Measurements from ENCODE around the gene LDLRAD3.

The LDLRAD3 gene

GRCh38 chr11:36002796-36003195 is 58.9 kb downstream of the LDLRAD3 start:
- H3K9me3 ChIP-seq (ENCODE audit: insufficient read depth, low read depth, low read length), result peaks cover 4% of the 10 kb centered on the region; the same call in 1 of the 2 replicates
- no peaks in the 10 kb centered on the region for H3K4me1 ChIP-seq (ENCODE audit: insufficient read depth, low read length, poor library complexity, severe bottlenecking)
- H3K9me2 ChIP-seq (replicated peaks; ENCODE audit: low read depth, low read length), result no peaks in the 10 kb centered on the region
- H3K4me2 ChIP-seq (ENCODE audit: low read depth, low read length, poor library complexity, severe bottlenecking), result no peak overlapping the region
- TF ChIP-seq EZH2phosphoT487 (IDR thresholded peaks at IDR 0.05; ENCODE audit: borderline replicate concordance), result no peak
- no peak for TF ChIP-seq CTCF (conservative IDR thresholded peaks at IDR 0.05; ENCODE audit: low read length)
- H4K20me1 ChIP-seq (ENCODE audit: insufficient read depth, low read length, poor library complexity, severe bottlenecking), result no peaks in the 10 kb centered on the region
- H3K36me3 ChIP-seq (ENCODE audit: insufficient read depth, low read length), result no peaks in the 10 kb centered on the region
- H3K4me3 ChIP-seq (ENCODE audit: low read length, poor library complexity, severe bottlenecking), result no peak overlapping the region
- H2AFZ ChIP-seq (ENCODE audit: low read length), result no peak overlapping the region
- H3K27me3 ChIP-seq (ENCODE audit: insufficient read depth, low read length, poor library complexity, severe bottlenecking), result no peaks in the 10 kb centered on the region
- H3K79me2 ChIP-seq (ENCODE audit: insufficient read depth, low read length), result no peaks in the 10 kb centered on the region
- H3K9ac ChIP-seq (ENCODE audit: low read depth, low read length, poor library complexity, severe bottlenecking), result no peak overlapping the region
- no peaks in the 10 kb centered on the region for H3F3A ChIP-seq (ENCODE audit: low read depth)

GRCh38 chr11:36006556-36006955 is 62.7 kb downstream of the LDLRAD3 start:
- H4K20me1 ChIP-seq (ENCODE audit: insufficient read depth, low read length, poor library complexity, severe bottlenecking), result no peaks in the 10 kb centered on the region
- H3K79me2 ChIP-seq (ENCODE audit: insufficient read depth, low read length), result no peaks in the 10 kb centered on the region
- H3K9ac ChIP-seq (ENCODE audit: low read depth, low read length, poor library complexity, severe bottlenecking), result no peak overlapping the region
- H3K27me3 ChIP-seq (ENCODE audit: insufficient read depth, low read length, poor library complexity, severe bottlenecking), result no peaks in the 10 kb centered on the region
- H3K36me3 ChIP-seq (ENCODE audit: insufficient read depth, low read length), result no peaks in the 10 kb centered on the region
- no peak for TF ChIP-seq CTCF (conservative IDR thresholded peaks at IDR 0.05; ENCODE audit: low read length)
- TF ChIP-seq EZH2phosphoT487 (IDR thresholded peaks at IDR 0.05; ENCODE audit: borderline replicate concordance), result no peak
- H3F3A ChIP-seq (ENCODE audit: low read depth), result no peaks in the 10 kb centered on the region
- H2AFZ ChIP-seq (ENCODE audit: low read length), result no peak overlapping the region
- H3K4me2 ChIP-seq (ENCODE audit: low read depth, low read length, poor library complexity, severe bottlenecking), result no peak overlapping the region
- no peak overlapping the region for H3K4me3 ChIP-seq (ENCODE audit: low read length, poor library complexity, severe bottlenecking)
- no peaks in the 10 kb centered on the region for H3K4me1 ChIP-seq (ENCODE audit: insufficient read depth, low read length, poor library complexity, severe bottlenecking)
- H3K9me2 ChIP-seq (replicated peaks; ENCODE audit: low read depth, low read length), result no peaks in the 10 kb centered on the region
- peaks cover 4% of the 10 kb centered on the region; the same call in 1 of the 2 replicates for H3K9me3 ChIP-seq (ENCODE audit: insufficient read depth, low read depth, low read length)

DNA sequence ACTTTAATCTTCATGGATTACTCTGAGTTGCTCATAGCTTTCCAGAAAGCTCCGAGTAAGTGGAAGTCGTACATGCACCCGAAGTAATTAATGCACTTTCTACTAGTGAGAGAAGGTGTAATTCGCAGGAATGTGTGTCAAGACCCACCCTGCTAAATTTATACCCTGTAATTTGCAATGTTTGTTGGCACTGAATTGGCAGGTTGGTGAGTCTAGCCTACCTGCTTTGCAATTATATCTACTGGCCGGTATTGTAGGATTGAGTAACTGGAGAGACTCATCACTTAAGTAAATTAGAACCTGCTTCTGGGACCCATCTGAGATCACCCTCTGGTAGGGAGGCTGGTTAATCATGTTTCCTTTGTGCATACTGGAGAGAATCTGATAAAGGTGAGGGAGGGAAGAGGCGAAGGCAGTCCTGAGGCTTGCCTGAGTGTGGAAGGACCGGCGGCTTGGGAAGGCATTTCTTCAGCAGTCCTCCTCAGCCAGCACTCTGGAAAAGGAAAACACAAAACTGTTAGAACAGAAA is 63.3 kb downstream of the LDLRAD3 start:
- Histone ChIP-seq H3K4me1 (ENCODE audit: insufficient read depth, low read length, poor library complexity, severe bottlenecking) (no peaks in the 10 kb centered on the region), H4K20me1 (ENCODE audit: insufficient read depth, low read length, poor library complexity, severe bottlenecking) (no peaks in the 10 kb centered on the region), H3F3A (ENCODE audit: low read depth) (no peaks in the 10 kb centered on the region), H3K27me3 (ENCODE audit: insufficient read depth, low read length, poor library complexity, severe bottlenecking) (no peaks in the 10 kb centered on the region), H3K79me2 (ENCODE audit: insufficient read depth, low read length) (no peaks in the 10 kb centered on the region), H3K9ac (ENCODE audit: low read depth, low read length, poor library complexity, severe bottlenecking) (no peak overlapping the region), H3K9me2 (replicated peaks; ENCODE audit: low read depth, low read length) (no peaks in the 10 kb centered on the region), H3K4me2 (ENCODE audit: low read depth, low read length, poor library complexity, severe bottlenecking) (no peak overlapping the region), H3K4me3 (ENCODE audit: low read length, poor library complexity, severe bottlenecking) (no peak overlapping the region), H2AFZ (ENCODE audit: low read length) (no peak overlapping the region), H3K9me3 (ENCODE audit: insufficient read depth, low read depth, low read length) (peaks cover 4% of the 10 kb centered on the region; the same call in 1 of the 2 replicates), H3K36me3 (ENCODE audit: insufficient read depth, low read length) (no peaks in the 10 kb centered on the region)
- no peak for TF ChIP-seq EZH2phosphoT487 (IDR thresholded peaks at IDR 0.05; ENCODE audit: borderline replicate concordance)
- TF ChIP-seq CTCF (conservative IDR thresholded peaks at IDR 0.05; ENCODE audit: low read length), result no peak

All from Loucy (cell line).